ENCODE measurements around the gene MDFIC2. TPM values are rescaled to one million over a fixed set of nuclear protein-coding genes. Genes with fewer than 3 reads are reported as not detected.

Gene MDFIC2
- total RNA-seq, 4 donors from 2014 or later = not detected

DNA sequence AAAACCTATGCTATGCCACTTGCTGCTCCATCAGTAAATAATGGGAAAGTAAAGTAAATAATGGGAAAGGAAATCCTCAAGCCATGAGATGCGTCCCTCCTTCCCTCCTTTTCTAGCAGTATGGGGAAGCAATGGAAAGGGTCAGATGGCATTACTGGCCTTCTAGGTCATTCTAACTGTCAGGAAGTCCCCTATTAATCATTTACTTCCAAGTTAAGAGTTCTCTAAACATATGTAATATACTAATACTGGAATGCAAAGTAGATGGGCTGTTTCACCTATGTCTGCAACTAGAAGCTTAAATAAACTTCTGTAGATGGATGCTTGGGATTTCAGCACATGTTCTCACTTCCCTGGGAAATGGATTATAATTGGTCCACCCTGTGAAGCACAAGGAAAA, 55.9 kb downstream of the MDFIC2 start:
- TF ChIP-seq, protein P1, sequence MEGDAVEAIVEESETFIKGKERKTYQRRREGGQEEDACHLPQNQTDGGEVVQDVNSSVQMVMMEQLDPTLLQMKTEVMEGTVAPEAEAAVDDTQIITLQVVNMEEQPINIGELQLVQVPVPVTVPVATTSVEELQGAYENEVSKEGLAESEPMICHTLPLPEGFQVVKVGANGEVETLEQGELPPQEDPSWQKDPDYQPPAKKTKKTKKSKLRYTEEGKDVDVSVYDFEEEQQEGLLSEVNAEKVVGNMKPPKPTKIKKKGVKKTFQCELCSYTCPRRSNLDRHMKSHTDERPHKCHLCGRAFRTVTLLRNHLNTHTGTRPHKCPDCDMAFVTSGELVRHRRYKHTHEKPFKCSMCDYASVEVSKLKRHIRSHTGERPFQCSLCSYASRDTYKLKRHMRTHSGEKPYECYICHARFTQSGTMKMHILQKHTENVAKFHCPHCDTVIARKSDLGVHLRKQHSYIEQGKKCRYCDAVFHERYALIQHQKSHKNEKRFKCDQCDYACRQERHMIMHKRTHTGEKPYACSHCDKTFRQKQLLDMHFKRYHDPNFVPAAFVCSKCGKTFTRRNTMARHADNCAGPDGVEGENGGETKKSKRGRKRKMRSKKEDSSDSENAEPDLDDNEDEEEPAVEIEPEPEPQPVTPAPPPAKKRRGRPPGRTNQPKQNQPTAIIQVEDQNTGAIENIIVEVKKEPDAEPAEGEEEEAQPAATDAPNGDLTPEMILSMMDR (IDR thresholded peaks at IDR 0.05; ENCODE audit: low read depth) = no peak

DNA sequence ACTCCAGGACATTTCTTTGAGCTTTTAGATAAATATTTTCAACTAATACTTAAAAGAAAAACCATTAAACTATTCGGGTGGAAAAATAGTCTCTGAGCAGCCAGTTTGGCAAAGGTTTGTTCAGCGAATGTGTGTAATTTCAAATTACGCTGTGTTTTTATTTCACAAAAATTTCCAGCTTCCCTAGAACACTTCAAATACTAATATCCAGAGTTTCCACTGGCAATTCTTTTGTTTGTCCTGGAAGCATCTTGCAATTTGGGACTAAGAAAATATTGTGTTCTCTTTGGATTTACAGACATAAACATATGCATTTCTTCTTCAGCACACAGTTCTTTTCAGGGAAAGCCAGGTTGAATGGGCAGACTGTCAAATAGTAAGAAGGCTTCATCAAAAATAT, 61.9 kb downstream of the MDFIC2 start:
- TF ChIP-seq, protein P1 (IDR thresholded peaks at IDR 0.05; ENCODE audit: low read depth) = no peak

GRCh38 chr3:70249509-70250160, 62.8 kb downstream of the MDFIC2 start:
- TF ChIP-seq, protein P1 (IDR thresholded peaks at IDR 0.05; ENCODE audit: low read depth) = no peak

GRCh38 chr3:70248856-70249255, 63.6 kb downstream of the MDFIC2 start:
- TF ChIP-seq, protein P1 (IDR thresholded peaks at IDR 0.05; ENCODE audit: low read depth) = no peak

GRCh38 chr3:70247955-70248354, 64.5 kb downstream of the MDFIC2 start:
- TF ChIP-seq, protein P1 (IDR thresholded peaks at IDR 0.05; ENCODE audit: low read depth) = no peak

DNA sequence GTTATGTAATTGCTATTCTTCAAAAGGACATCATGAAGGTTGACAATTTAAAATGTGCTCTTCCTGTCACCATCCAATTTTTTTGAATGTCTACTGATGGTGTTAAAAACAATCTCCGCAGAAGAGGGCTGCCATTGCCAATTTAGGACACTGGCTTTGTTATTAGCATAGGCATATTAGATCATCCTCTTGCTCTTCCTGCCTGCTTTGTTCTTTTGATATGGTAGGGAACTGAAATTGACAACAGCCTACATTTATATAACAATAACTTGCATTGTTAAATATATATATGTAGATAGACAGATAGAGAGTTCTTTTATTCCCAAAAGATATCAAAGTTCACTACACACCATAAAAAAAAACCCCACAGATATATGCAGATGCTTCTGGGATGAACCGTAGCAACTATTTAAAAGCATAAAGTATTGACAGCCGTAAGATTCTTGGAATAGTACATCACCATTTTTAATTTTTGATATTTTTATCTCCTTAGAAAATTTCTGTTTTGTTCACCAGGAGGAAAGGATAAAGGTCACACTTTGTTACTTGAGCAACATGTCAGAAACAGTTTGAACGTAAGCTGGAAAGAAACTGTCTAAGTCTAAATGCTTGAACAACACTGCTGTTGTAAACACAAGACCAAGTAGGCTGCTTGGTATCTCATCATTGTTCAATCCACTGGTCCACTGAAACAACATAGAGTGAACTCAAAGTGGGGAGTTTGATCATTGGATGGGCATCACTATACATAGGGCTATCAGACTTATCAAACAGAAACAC, 66.5 kb downstream of the MDFIC2 start:
- TF ChIP-seq, protein P1 (IDR thresholded peaks at IDR 0.05; ENCODE audit: low read depth) = no peak

- TF ChIP-seq, protein P1 (IDR thresholded peaks at IDR 0.05; ENCODE audit: low read depth) = no peak
These were observed 68.0 kb downstream of the MDFIC2 start for GRCh38 chr3:70244422-70244821.
